MV-4-11 (cell line): ENCODE data around the gene TSPAN1.
"Not testable (repeated sequence)": the region's sequence is repeated elsewhere in the genome, so short reads cannot be mapped to it uniquely, and the experiment has no call there.

Experiments used
- DNase-seq: peaks from one replicate; lab custom pipeline; 2025; lab: John Stamatoyannopoulos, UW

The TSPAN1 gene

DNA sequence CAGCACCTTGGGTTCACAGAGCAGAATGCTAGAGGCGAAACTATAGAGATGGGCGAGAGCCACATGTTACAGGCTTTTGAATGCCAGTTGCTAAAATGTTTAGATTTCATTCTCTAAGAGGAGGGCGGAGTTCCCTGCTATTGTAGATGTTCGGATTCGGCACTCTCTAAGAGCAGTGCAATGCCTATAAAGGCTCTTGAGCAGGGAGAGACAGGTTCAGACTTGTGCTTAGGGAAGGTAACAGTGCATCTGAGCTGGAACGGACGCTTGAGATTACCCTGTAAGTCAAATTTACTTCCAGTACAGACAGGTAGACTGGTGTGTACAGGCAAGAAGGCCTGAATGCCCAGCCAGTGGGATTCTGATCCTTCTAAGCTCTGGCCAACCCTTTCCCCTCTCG is 43.6 kb downstream of the TSPAN1 start:
- DNase-seq, result no peak

GRCh38 chr1:46219551-46220520 is 44.9 kb downstream of the TSPAN1 start:
- DNase-seq, result no peak

DNA sequence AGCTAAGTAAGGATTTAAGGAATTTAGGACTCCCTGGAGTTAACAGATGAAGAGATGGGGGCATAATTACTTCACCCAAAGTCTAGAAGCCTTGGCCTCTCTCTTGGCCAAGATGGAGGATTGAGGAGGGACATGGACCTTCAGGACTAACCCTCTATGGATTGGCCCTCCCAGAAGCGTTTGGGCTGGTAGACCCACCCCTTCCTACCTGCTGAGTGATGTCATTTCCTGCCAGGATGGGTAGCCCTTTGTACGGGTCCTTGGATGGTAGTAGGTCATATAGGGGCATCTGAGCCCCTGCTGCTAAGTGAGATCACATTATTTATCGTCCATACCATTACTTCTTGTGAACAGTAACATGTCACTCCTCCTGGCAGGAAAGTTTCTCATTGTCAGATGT is 45.9 kb downstream of the TSPAN1 start:
- no peak for DNase-seq

DNA sequence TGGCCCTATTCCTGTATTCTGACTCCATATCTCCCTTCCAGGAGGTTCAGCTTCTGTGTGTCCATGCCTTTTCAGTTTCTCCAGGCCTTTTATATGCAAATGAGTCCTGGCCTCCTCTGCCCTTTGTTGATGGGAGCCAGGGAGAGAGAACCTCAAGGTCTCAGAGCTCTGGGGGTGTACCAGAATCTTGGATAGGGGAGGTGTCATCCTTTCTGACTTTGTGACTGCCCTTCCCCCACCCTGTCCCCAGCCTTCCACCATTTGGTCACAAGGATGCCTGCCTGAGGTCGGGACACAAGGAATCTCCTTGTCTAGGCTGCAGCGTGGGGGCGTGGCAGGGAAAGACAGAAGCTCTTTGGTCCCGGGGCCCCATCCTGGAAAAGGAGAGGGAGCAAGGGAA is 46.9 kb downstream of the TSPAN1 start:
- no peak for DNase-seq

- DNase-seq, result not testable (repeated sequence)
These were observed 48.2 kb downstream of the TSPAN1 start for GRCh38 chr1:46223055-46223454.

DNA sequence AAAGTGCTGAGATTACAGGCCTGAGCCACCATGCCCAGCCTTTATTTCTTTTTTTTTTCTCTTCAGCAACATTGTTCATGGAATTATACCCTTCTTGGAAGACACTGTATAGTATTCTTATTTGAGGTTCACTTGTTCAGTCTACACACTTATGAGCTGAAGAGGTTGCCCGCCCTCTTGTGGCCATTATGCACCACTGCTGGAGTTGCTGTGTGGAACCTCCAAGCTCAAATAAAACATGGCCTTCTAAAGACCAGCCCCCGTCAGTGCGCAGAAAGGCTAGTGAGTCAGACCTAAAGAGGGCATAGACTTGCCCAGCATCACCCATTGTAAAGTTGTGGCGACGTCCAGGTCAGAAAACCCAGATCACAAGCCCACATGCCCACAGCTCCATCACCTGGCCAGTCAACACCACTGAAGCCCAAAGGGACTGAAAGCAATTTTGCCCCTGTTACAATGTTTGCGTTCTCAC is 48.6 kb downstream of the TSPAN1 start:
- DNase-seq, result peak; percentile 62

- DNase-seq, result no peak
These were observed 50.1 kb downstream of the TSPAN1 start for GRCh38 chr1:46224966-46225365.

- not testable (repeated sequence) for DNase-seq
These were observed 56.3 kb downstream of the TSPAN1 start for GRCh38 chr1:46231231-46231630.
